ENCODE data around the gene RAB29. TPM values are rescaled to one million over a fixed set of nuclear protein-coding genes. Genes with fewer than 3 reads are reported as not detected.
A peak's percentile ranks its signal among the peaks of the same experiment; 100 is the strongest.

The RAB29 gene
- total and polyA plus RNA-seq, 2 donors (not counting 1 experiment from before 2014, with no cell fraction given): 34.5 to 35.2 TPM

DNA sequence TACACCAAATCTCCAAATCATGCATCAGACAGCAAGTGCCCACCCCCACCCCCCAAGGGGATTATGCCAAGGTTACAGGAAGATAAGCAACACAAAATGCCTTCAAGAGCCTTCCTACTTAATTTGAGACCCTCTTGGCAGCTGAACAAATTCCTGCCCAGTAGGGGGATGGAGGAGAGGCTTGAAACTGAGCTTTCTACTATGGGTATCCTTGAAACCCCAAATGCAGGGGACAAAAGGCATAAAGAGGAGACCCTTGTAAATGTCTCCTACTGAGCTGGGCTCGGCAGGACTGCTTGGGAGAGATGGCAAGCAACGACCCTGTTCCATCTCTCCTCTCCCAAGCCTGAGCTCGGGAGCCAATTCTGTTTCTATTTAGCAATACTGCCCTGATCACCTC lies 34.2 kb upstream of the RAB29 start:
- H4K20me1 ChIP-seq (ENCODE audit: control insufficient read depth, extremely low read depth, insufficient read depth, low read length): no peaks in the 10 kb centered on the region
- no peak for DNase-seq (ENCODE audit: low read depth in 2 of 2)
- no peak overlapping the region for H3K9ac ChIP-seq (ENCODE audit: insufficient read depth, low read length)
- H3K36me3 ChIP-seq (ENCODE audit: control insufficient read depth, insufficient read depth, low read length): peaks cover 2% of the 10 kb centered on the region
- TF ChIP-seq, protein P1, sequence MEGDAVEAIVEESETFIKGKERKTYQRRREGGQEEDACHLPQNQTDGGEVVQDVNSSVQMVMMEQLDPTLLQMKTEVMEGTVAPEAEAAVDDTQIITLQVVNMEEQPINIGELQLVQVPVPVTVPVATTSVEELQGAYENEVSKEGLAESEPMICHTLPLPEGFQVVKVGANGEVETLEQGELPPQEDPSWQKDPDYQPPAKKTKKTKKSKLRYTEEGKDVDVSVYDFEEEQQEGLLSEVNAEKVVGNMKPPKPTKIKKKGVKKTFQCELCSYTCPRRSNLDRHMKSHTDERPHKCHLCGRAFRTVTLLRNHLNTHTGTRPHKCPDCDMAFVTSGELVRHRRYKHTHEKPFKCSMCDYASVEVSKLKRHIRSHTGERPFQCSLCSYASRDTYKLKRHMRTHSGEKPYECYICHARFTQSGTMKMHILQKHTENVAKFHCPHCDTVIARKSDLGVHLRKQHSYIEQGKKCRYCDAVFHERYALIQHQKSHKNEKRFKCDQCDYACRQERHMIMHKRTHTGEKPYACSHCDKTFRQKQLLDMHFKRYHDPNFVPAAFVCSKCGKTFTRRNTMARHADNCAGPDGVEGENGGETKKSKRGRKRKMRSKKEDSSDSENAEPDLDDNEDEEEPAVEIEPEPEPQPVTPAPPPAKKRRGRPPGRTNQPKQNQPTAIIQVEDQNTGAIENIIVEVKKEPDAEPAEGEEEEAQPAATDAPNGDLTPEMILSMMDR (conservative IDR thresholded peaks at IDR 0.05 in 1 of 2, IDR thresholded peaks at IDR 0.05 in 1 of 2; ENCODE audit: low read depth in 1 of 2, low read length in 2 of 2): no peak
- no peak for TF ChIP-seq EZH2 (IDR thresholded peaks at IDR 0.05; ENCODE audit: low read length, missing control alignments)
- H3K4me2 ChIP-seq (ENCODE audit: extremely low read depth, insufficient read depth, low read length): no peak overlapping the region
- H3K4me1 ChIP-seq (ENCODE audit: control insufficient read depth, extremely low read depth, insufficient read depth, low read length): no peaks in the 10 kb centered on the region
- no peaks in the 10 kb centered on the region for H3K9me3 ChIP-seq (ENCODE audit: control insufficient read depth, insufficient read depth, low read depth, low read length)
- H2AFZ ChIP-seq (ENCODE audit: low read length): no peak overlapping the region
- H3K27ac ChIP-seq (ENCODE audit: insufficient read depth, low read length): no peak overlapping the region
- H3K4me3 ChIP-seq (replicated peaks in 1 of 4; ENCODE audit: control extremely low read depth in 1 of 4, insufficient read depth in 1 of 4, low read depth in 3 of 4, low read length in 4 of 4): no peak overlapping the region
- H3K27me3 ChIP-seq (ENCODE audit: control insufficient read depth, insufficient read depth, low read length): no peaks in the 10 kb centered on the region
- peaks cover 5% of the 10 kb centered on the region for H3K79me2 ChIP-seq (ENCODE audit: control insufficient read depth, insufficient read depth, low read length)

DNA sequence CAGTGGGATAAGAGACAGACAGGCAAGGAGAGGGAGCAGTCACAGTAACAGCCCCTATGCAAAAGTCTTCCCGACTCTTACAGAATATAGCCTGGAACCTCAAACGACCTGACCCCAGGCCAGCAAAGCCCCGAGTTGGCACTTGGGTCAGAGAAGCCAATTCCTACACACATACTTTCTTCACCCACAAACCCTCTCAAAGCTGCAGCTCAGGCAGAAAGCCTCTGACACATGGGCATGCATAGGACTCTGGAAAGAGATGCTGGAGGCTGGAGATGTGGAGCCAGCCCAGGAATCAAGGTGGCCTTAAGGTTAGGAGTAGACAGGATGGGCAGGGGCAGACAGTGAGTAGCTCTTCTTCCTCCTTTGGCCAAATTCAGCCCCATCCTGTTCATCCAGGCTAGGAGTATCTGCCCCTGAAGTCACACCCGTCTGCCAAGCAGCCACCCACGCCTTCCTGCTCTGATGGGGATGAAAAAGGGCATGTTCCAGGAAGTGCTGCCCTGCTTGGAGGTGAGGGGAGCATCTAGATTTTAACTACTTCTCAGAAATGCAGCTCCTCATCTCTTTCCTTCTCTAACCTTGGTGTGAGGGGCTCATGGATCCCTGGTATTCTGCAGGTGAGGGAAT lies 29.9 kb upstream of the RAB29 start:
- Histone ChIP-seq H3K4me3 (replicated peaks in 1 of 4; ENCODE audit: control extremely low read depth in 1 of 4, insufficient read depth in 1 of 4, low read depth in 3 of 4, low read length in 4 of 4) (no peak overlapping the region), H2AFZ (ENCODE audit: low read length) (no peak overlapping the region), H4K20me1 (ENCODE audit: control insufficient read depth, extremely low read depth, insufficient read depth, low read length) (no peaks in the 10 kb centered on the region), H3K4me2 (ENCODE audit: extremely low read depth, insufficient read depth, low read length) (no peak overlapping the region), H3K9me3 (ENCODE audit: control insufficient read depth, insufficient read depth, low read depth, low read length) (no peaks in the 10 kb centered on the region), H3K4me1 (ENCODE audit: control insufficient read depth, extremely low read depth, insufficient read depth, low read length) (no peaks in the 10 kb centered on the region), H3K36me3 (ENCODE audit: control insufficient read depth, insufficient read depth, low read length) (peaks cover 2% of the 10 kb centered on the region), H3K27me3 (ENCODE audit: control insufficient read depth, insufficient read depth, low read length) (no peaks in the 10 kb centered on the region), H3K9ac (ENCODE audit: insufficient read depth, low read length) (no peak overlapping the region), H3K27ac (ENCODE audit: insufficient read depth, low read length) (no peak overlapping the region), H3K79me2 (ENCODE audit: control insufficient read depth, insufficient read depth, low read length) (no peaks in the 10 kb centered on the region)
- peak in 1 of 2 donors; percentile 20 for DNase-seq (ENCODE audit: low read depth in 2 of 2)
- no peak for TF ChIP-seq EZH2 (IDR thresholded peaks at IDR 0.05; ENCODE audit: low read length, missing control alignments)
- TF ChIP-seq, protein P1 (conservative IDR thresholded peaks at IDR 0.05 in 1 of 2, IDR thresholded peaks at IDR 0.05 in 1 of 2; ENCODE audit: low read depth in 1 of 2, low read length in 2 of 2): no peak

DNA sequence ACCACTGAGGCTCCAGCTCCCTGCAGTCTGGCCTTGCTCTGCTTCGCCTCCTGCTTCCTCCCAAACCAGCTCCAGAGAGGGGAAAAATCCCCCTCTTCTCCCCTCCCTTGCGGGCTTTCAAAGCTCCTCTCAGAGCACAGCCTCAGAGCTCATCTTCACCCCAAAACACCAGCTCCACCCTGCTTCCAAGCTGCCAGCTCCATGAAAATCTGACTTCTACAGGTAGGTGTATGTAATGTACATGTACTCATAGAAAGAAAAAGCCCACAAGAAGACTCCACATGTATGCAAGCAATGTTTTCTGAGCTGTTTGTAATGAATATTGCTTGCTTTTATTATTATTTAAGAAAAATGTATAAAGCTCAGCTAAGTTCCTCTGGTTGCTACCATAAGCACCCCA lies 29.3 kb upstream of the RAB29 start:
- no peaks in the 10 kb centered on the region for H3K36me3 ChIP-seq (ENCODE audit: control insufficient read depth, insufficient read depth, low read length)
- no peak overlapping the region for H3K4me3 ChIP-seq (replicated peaks in 1 of 4; ENCODE audit: control extremely low read depth in 1 of 4, insufficient read depth in 1 of 4, low read depth in 3 of 4, low read length in 4 of 4)
- H4K20me1 ChIP-seq (ENCODE audit: control insufficient read depth, extremely low read depth, insufficient read depth, low read length): no peaks in the 10 kb centered on the region
- no peak overlapping the region for H2AFZ ChIP-seq (ENCODE audit: low read length)
- no peak overlapping the region for H3K9ac ChIP-seq (ENCODE audit: insufficient read depth, low read length)
- H3K4me2 ChIP-seq (ENCODE audit: extremely low read depth, insufficient read depth, low read length): no peak overlapping the region
- no peaks in the 10 kb centered on the region for H3K4me1 ChIP-seq (ENCODE audit: control insufficient read depth, extremely low read depth, insufficient read depth, low read length)
- H3K9me3 ChIP-seq (ENCODE audit: control insufficient read depth, insufficient read depth, low read depth, low read length): no peaks in the 10 kb centered on the region
- H3K27me3 ChIP-seq (ENCODE audit: control insufficient read depth, insufficient read depth, low read length): no peaks in the 10 kb centered on the region
- H3K27ac ChIP-seq (ENCODE audit: insufficient read depth, low read length): no peak overlapping the region
- no peaks in the 10 kb centered on the region for H3K79me2 ChIP-seq (ENCODE audit: control insufficient read depth, insufficient read depth, low read length)
- no peak for TF ChIP-seq EZH2 (IDR thresholded peaks at IDR 0.05; ENCODE audit: low read length, missing control alignments)
- TF ChIP-seq, protein P1 (conservative IDR thresholded peaks at IDR 0.05 in 1 of 2, IDR thresholded peaks at IDR 0.05 in 1 of 2; ENCODE audit: low read depth in 1 of 2, low read length in 2 of 2): no peak
- no peak for DNase-seq (ENCODE audit: low read depth in 2 of 2)
